NT2/D1 (cell line): ENCODE results near the gene TMEM163.

ENCODE experiments used
- DNase-seq: peaks from one replicate; pipeline ENCODE4 v3.0.0-alpha.2; 2011; ENCODE audit warnings: low read depth, low spot score
- H3K27me3 ChIP-seq: 2 replicates; pipeline ENCODE4 v1.6.0; 2011; ENCODE audit warnings: mild to moderate bottlenecking; ENCODE audit not compliant: insufficient read length, insufficient read depth
- H3K36me3 ChIP-seq: 2 replicates; pipeline ENCODE4 v1.6.1; 2011; ENCODE audit warnings: mild to moderate bottlenecking, low read length, mixed read lengths; ENCODE audit not compliant: insufficient read depth, insufficient read length
- H3K4me1 ChIP-seq: 2 replicates; pipeline ENCODE4 v1.5.1; 2011; ENCODE audit not compliant: insufficient read depth, insufficient read length
- H3K4me3 ChIP-seq: 2 replicates; pipeline ENCODE4 v1.5.1; 2011; ENCODE audit warnings: low read depth; ENCODE audit not compliant: insufficient read length
- H3K9ac ChIP-seq: 2 replicates; pipeline ENCODE4 v1.6.0; 2011; ENCODE audit warnings: low read depth; ENCODE audit not compliant: insufficient read length
- H3K9me3 ChIP-seq: 2 replicates; pipeline ENCODE4 v1.5.1; 2011; ENCODE audit warnings: mild to moderate bottlenecking, low read length; ENCODE audit not compliant: insufficient read depth
- SUZ12 ChIP-seq: IDR thresholded peaks from 2 replicates; pipeline ENCODE4 v1.6.1; 2011; ENCODE audit not compliant: insufficient read length, insufficient read depth; ENCODE audit errors: extremely low read depth
- YY1 ChIP-seq: IDR thresholded peaks from 2 replicates; pipeline ENCODE4 v1.6.1; 2011; ENCODE audit not compliant: insufficient read length, insufficient read depth
- ZNF274 ChIP-seq: IDR thresholded peaks from 2 replicates; pipeline ENCODE4 v1.6.1; 2011; ENCODE audit warnings: mild to moderate bottlenecking, low read depth, low read length

Gene TMEM163

GRCh38 chr2:134564549-134564948, 154.3 kb downstream of the TMEM163 start:
- no peaks in the 10 kb centered on the region for H3K36me3 ChIP-seq
- no peaks in the 10 kb centered on the region for H3K27me3 ChIP-seq
- H3K4me1 ChIP-seq: peaks cover 2% of the 10 kb centered on the region
- no peaks in the 10 kb centered on the region for H3K9me3 ChIP-seq
- H3K9ac ChIP-seq: no peak overlapping the region
- DNase-seq: no peak
- no peak for TF ChIP-seq ZNF274
- no peak for TF ChIP-seq SUZ12
- no peak for TF ChIP-seq YY1
- no peak overlapping the region for H3K4me3 ChIP-seq

- no peak for DNase-seq
Measured at GRCh38 chr2:134558208-134558830, 160.5 kb downstream of the TMEM163 start.

GRCh38 chr2:134555411-134555810, 163.4 kb downstream of the TMEM163 start:
- Histone ChIP-seq H3K4me3 (no peak overlapping the region), H3K9ac (no peak overlapping the region), H3K4me1 (peaks cover 1% of the 10 kb centered on the region), H3K9me3 (no peaks in the 10 kb centered on the region), H3K36me3 (no peaks in the 10 kb centered on the region), H3K27me3 (no peaks in the 10 kb centered on the region)
- no peak for DNase-seq
- no peak for TF ChIP-seq YY1
- no peak for TF ChIP-seq SUZ12
- no peak for TF ChIP-seq ZNF274

More at GRCh38 chr2:134558208-134558830, 160.5 kb downstream of the TMEM163 start:
- Histone ChIP-seq H3K27me3 (no peaks in the 10 kb centered on the region), H3K9ac (no peak overlapping the region), H3K36me3 (no peaks in the 10 kb centered on the region), H3K4me1 (peaks cover 2% of the 10 kb centered on the region), H3K9me3 (no peaks in the 10 kb centered on the region), H3K4me3 (no peak overlapping the region)
- TF ChIP-seq YY1: no peak
- TF ChIP-seq ZNF274: no peak
- TF ChIP-seq SUZ12: no peak

GRCh38 chr2:134553657-134554056, 165.1 kb downstream of the TMEM163 start:
- H3K4me3 ChIP-seq: no peak overlapping the region
- DNase-seq: no peak
- no peaks in the 10 kb centered on the region for H3K27me3 ChIP-seq
- H3K9ac ChIP-seq: no peak overlapping the region
- no peaks in the 10 kb centered on the region for H3K9me3 ChIP-seq
- H3K4me1 ChIP-seq: no peaks in the 10 kb centered on the region
- no peaks in the 10 kb centered on the region for H3K36me3 ChIP-seq
- no peak for TF ChIP-seq ZNF274

GRCh38 chr2:134550566-134551164, 168.1 kb downstream of the TMEM163 start:
- Histone ChIP-seq H3K9me3 (no peaks in the 10 kb centered on the region), H3K36me3 (no peaks in the 10 kb centered on the region), H3K4me3 (no peak overlapping the region), H3K9ac (no peak overlapping the region), H3K27me3 (no peaks in the 10 kb centered on the region), H3K4me1 (no peaks in the 10 kb centered on the region)
- no peak for TF ChIP-seq SUZ12
- no peak for TF ChIP-seq ZNF274
- TF ChIP-seq YY1: no peak
- no peak for DNase-seq

GRCh38 chr2:134549104-134549503, 169.7 kb downstream of the TMEM163 start:
- Histone ChIP-seq H3K4me3 (no peak overlapping the region), H3K36me3 (no peaks in the 10 kb centered on the region), H3K27me3 (no peaks in the 10 kb centered on the region), H3K9ac (no peak overlapping the region), H3K4me1 (no peaks in the 10 kb centered on the region), H3K9me3 (no peaks in the 10 kb centered on the region)
- no peak for DNase-seq
- TF ChIP-seq ZNF274 (no peak), SUZ12 (no peak), YY1 (no peak)

- no peaks in the 10 kb centered on the region for H3K27me3 ChIP-seq
- no peak overlapping the region for H3K9ac ChIP-seq
- H3K9me3 ChIP-seq: no peaks in the 10 kb centered on the region
- no peak for TF ChIP-seq ZNF274
- TF ChIP-seq YY1: no peak
- TF ChIP-seq SUZ12: no peak
- no peaks in the 10 kb centered on the region for H3K4me1 ChIP-seq
- H3K36me3 ChIP-seq: no peaks in the 10 kb centered on the region
- H3K4me3 ChIP-seq: no peak overlapping the region
- no peak for DNase-seq
Measured at GRCh38 chr2:134540990-134541389, 177.8 kb downstream of the TMEM163 start.
